Measurements from ENCODE around the gene LLGL1. TPM values are rescaled to one million over a fixed set of nuclear protein-coding genes. Genes with fewer than 3 reads are reported as not detected.

Gene LLGL1
- total RNA-seq, 1 donor from 2014 or later: 23.0 TPM

GRCh38 chr17:18229254-18229653, 3.8 kb downstream of the LLGL1 start:
- DNase-seq (ENCODE audit: low read depth): no peak

- DNase-seq (ENCODE audit: low read depth): no peak
These were observed 4.3 kb downstream of the LLGL1 start for GRCh38 chr17:18229771-18230170.

- no peak for DNase-seq (ENCODE audit: low read depth)
These were observed 5.1 kb downstream of the LLGL1 start for GRCh38 chr17:18230288-18231141.

- DNase-seq (ENCODE audit: low read depth): no peak
These were observed 5.7 kb downstream of the LLGL1 start for GRCh38 chr17:18231164-18231563.

GRCh38 chr17:18233803-18234518, 8.5 kb downstream of the LLGL1 start:
- DNase-seq (ENCODE audit: low read depth): no peak

GRCh38 chr17:18234853-18235380, 9.5 kb downstream of the LLGL1 start:
- no peak for DNase-seq (ENCODE audit: low read depth)

GRCh38 chr17:18235743-18236256, 10.4 kb downstream of the LLGL1 start:
- peak; percentile 85 for DNase-seq (ENCODE audit: low read depth)

GRCh38 chr17:18236494-18236893, 11.1 kb downstream of the LLGL1 start:
- DNase-seq (ENCODE audit: low read depth): no peak

- DNase-seq (ENCODE audit: low read depth): no peak
These were observed 12.0 kb downstream of the LLGL1 start for GRCh38 chr17:18237461-18237860.

GRCh38 chr17:18238299-18238698, 12.9 kb downstream of the LLGL1 start:
- no peak for DNase-seq (ENCODE audit: low read depth)

GRCh38 chr17:18240449-18240848, 15.0 kb downstream of the LLGL1 start:
- DNase-seq (ENCODE audit: low read depth): no peak

GRCh38 chr17:18241229-18241871, 15.9 kb downstream of the LLGL1 start:
- no peak for DNase-seq (ENCODE audit: low read depth)

- DNase-seq (ENCODE audit: low read depth): no peak
These were observed 19.8 kb downstream of the LLGL1 start for GRCh38 chr17:18245038-18245776.

GRCh38 chr17:18246109-18246725, 20.8 kb downstream of the LLGL1 start:
- no peak for DNase-seq (ENCODE audit: low read depth)

GRCh38 chr17:18246880-18247612, 21.6 kb downstream of the LLGL1 start:
- DNase-seq (ENCODE audit: low read depth): no peak

- no peak for DNase-seq (ENCODE audit: low read depth)
These were observed 22.2 kb downstream of the LLGL1 start for GRCh38 chr17:18247613-18248001.

GRCh38 chr17:18248300-18248731, 22.9 kb downstream of the LLGL1 start:
- peak; percentile 61 for DNase-seq (ENCODE audit: low read depth)

GRCh38 chr17:18248811-18249210, 23.4 kb downstream of the LLGL1 start:
- no peak for DNase-seq (ENCODE audit: low read depth)

GRCh38 chr17:18250259-18250658, 24.8 kb downstream of the LLGL1 start:
- no peak for DNase-seq (ENCODE audit: low read depth)

GRCh38 chr17:18250708-18251107, 25.3 kb downstream of the LLGL1 start:
- DNase-seq (ENCODE audit: low read depth): no peak

Measured in myocyte (in vitro differentiated cells).